Coronary artery (tissue), 2 donors: ENCODE data around the gene ERICH3.

ENCODE experiments used
- DNase-seq: peaks from one replicate; pipeline ENCODE4 v3.0.0-alpha.2; 2017; ENCODE audit warnings: low spot score
- H3K27ac ChIP-seq, 2 donors: fragments of 200-600 bp; sonication (generic); one replicate each; pipeline ENCODE4 v1.5.1; 2016 to 2019
- H3K4me3 ChIP-seq: fragments of 200-600 bp; sonication (generic); 2 replicates; pipeline ENCODE4 v1.5.1; 2016; ENCODE audit warnings: mild to moderate bottlenecking, moderate library complexity
- TF ChIP-seq, protein P1 (sequence below): fragments of 200-600 bp; sonication (generic); IDR thresholded peaks from one replicate; pipeline ENCODE4 v1.5.1; 2019; ENCODE audit warnings: antibody characterized with exemption

The ERICH3 gene

DNA sequence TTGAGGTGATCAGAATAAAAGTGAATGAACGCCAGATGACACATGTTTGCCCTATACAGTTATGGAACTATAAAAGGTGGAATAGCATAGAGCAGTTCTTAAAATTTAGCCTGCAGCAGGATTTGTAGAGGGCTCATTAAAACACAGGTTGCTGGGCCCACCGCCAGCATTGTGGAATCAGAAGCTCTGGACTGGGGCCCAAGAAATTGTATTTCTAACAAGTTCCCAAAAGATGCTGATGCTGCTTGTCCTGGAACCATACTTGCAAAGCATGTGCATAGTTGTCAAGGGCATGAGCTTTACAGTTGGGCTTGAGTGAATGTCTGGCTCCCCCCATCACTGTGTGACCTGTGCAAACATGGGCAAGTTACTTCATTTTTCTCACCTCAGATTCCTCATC, 123.7 kb downstream of the ERICH3 start:
- TF ChIP-seq, protein P1, sequence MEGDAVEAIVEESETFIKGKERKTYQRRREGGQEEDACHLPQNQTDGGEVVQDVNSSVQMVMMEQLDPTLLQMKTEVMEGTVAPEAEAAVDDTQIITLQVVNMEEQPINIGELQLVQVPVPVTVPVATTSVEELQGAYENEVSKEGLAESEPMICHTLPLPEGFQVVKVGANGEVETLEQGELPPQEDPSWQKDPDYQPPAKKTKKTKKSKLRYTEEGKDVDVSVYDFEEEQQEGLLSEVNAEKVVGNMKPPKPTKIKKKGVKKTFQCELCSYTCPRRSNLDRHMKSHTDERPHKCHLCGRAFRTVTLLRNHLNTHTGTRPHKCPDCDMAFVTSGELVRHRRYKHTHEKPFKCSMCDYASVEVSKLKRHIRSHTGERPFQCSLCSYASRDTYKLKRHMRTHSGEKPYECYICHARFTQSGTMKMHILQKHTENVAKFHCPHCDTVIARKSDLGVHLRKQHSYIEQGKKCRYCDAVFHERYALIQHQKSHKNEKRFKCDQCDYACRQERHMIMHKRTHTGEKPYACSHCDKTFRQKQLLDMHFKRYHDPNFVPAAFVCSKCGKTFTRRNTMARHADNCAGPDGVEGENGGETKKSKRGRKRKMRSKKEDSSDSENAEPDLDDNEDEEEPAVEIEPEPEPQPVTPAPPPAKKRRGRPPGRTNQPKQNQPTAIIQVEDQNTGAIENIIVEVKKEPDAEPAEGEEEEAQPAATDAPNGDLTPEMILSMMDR, result no peak
- H3K27ac ChIP-seq, result no peak overlapping the region
- H3K4me3 ChIP-seq, result no peak overlapping the region
- DNase-seq, result no peak

- DNase-seq, result no peak
- H3K27ac ChIP-seq, result no peak overlapping the region
- H3K4me3 ChIP-seq, result no peak overlapping the region
- TF ChIP-seq, protein P1, result no peak
Observed at GRCh38 chr1:74548961-74549750, 124.4 kb downstream of the ERICH3 start.

GRCh38 chr1:74545821-74546220, 127.8 kb downstream of the ERICH3 start:
- Histone ChIP-seq H3K4me3 (no peak overlapping the region), H3K27ac (no peak overlapping the region)
- DNase-seq, result no peak
- TF ChIP-seq, protein P1, result no peak

DNA sequence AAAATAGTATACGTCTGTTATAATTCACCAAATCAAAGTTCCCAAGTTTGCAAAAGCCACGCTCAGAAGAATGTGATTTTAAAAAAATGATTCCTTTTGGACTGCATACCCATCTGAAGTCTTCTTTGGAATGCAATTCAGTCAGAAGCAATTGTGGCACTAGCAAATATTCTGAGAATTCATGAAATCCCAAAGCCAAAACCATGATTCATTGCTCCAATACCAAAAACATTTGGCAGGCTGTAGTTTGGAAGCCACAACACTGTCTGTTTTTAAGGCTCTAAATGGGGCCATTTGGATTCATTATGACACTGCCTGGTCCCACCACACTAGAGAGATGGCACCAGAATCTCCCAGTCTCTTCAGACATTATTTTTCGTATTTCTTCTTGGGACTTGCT, 139.4 kb downstream of the ERICH3 start:
- H3K27ac ChIP-seq, result no peak overlapping the region
- no peak overlapping the region for H3K4me3 ChIP-seq
- TF ChIP-seq, protein P1, result no peak
- DNase-seq, result no peak

DNA sequence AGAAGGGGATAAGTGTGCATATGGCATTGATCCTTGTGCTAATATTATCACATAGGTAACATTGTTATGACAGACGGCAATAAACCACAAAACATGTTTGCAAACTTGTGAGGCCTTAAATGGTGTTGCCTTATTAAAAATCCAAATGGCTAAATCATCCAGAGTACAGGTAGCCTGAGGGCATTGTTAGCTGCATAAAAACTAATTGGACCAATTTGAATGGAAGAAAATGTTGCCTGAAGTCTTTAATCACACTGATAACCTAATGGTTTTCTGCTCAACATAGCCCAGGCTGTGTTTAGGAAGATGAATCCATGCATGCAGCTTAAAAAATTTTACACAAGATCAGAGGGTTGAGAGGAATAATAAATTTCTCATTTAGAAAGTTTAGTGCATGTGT, 141.8 kb downstream of the ERICH3 start:
- TF ChIP-seq, protein P1, result no peak
- Histone ChIP-seq H3K4me3 (no peak overlapping the region), H3K27ac (no peak overlapping the region)
- DNase-seq, result no peak

- H3K4me3 ChIP-seq, result no peak overlapping the region
- DNase-seq, result no peak
- H3K27ac ChIP-seq, result no peak overlapping the region
- TF ChIP-seq, protein P1, result no peak
Observed at GRCh38 chr1:74530892-74531291, 142.7 kb downstream of the ERICH3 start.

GRCh38 chr1:74528123-74528522, 145.5 kb downstream of the ERICH3 start:
- no peak for DNase-seq
- H3K27ac ChIP-seq, result no peak overlapping the region
- TF ChIP-seq, protein P1, result no peak
- no peak overlapping the region for H3K4me3 ChIP-seq
